ENCODE data around the gene GALNT9. TPM values are rescaled to one million over a fixed set of nuclear protein-coding genes. Genes with fewer than 3 reads are reported as not detected.

GALNT9 gene
- total RNA-seq, 1 experiment from 2014 or later: 0.44 TPM

GRCh38 chr12:132161036-132161781 lies 168.2 kb downstream of the GALNT9 start:
- TF ChIP-seq EZH2phosphoT487 (IDR thresholded peaks at IDR 0.05; ENCODE audit: borderline replicate concordance, low read length) (no peak), EZH2 (IDR thresholded peaks at IDR 0.05; ENCODE audit: low read length, unreplicated experiment) (no peak), CTCF (conservative IDR thresholded peaks at IDR 0.05; ENCODE audit: low read depth, low read length) (no peak)
- Histone ChIP-seq H3K27me3 (ENCODE audit: low read length) (no peaks in the 10 kb centered on the region), H3K9ac (ENCODE audit: low read length) (no peak overlapping the region), H3K9me2 (replicated peaks; ENCODE audit: low read length) (no peaks in the 10 kb centered on the region), H3K36me3 (ENCODE audit: low read depth, low read length) (peaks cover 21% of the 10 kb centered on the region), H2AFZ (ENCODE audit: low read length) (no peak overlapping the region), H3F3A (ENCODE audit: low read length, unreplicated experiment) (peaks cover 9% of the 10 kb centered on the region), H3K27ac (ENCODE audit: low read length) (no peak overlapping the region), H3K4me1 (ENCODE audit: insufficient read depth, low read length) (peaks cover 20% of the 10 kb centered on the region; the same call in 1 of the 2 replicates), H3K4me2 (ENCODE audit: low read length) (no peak overlapping the region), H3K9me3 (ENCODE audit: low read length) (0 out of 2 replicates have a peak, but pooled peaks cover 7% of the 10 kb centered on the region), H3K4me3 (ENCODE audit: low read length) (no peak overlapping the region), H3K79me2 (ENCODE audit: low read length) (no peaks in the 10 kb centered on the region), H4K20me1 (ENCODE audit: low read length) (no peaks in the 10 kb centered on the region)
- DNase-seq: peak; percentile 66
- CTCF ChIA-PET: interaction anchor here (0.7 to 0.8 kb wide), 2 partner anchors 18 to 58 kb away, joined by 4 to 5 read pairs; no protein-coding TSS in a partner anchor
- ATAC-seq: peak; percentile 9; the same call in 1 of the 2 replicates
- BruUV-seq (replicated peaks): no TSS peak
- POLR2A ChIA-PET (ENCODE audit: unreplicated experiment): no interaction called here
- intact Hi-C loops (cut with micrococcal nuclease): no loop called here

GRCh38 chr12:132160601-132161035 lies 168.8 kb downstream of the GALNT9 start:
- no TSS peak for BruUV-seq (replicated peaks)
- Histone ChIP-seq H3K4me2 (ENCODE audit: low read length) (no peak overlapping the region), H3K36me3 (ENCODE audit: low read depth, low read length) (peaks cover 25% of the 10 kb centered on the region), H3F3A (ENCODE audit: low read length, unreplicated experiment) (peaks cover 13% of the 10 kb centered on the region), H3K9ac (ENCODE audit: low read length) (no peak overlapping the region), H2AFZ (ENCODE audit: low read length) (no peak overlapping the region), H3K9me3 (ENCODE audit: low read length) (0 out of 2 replicates have a peak, but pooled peaks cover 7% of the 10 kb centered on the region), H3K27ac (ENCODE audit: low read length) (no peak overlapping the region), H3K4me3 (ENCODE audit: low read length) (no peak overlapping the region), H3K4me1 (ENCODE audit: insufficient read depth, low read length) (peaks cover 20% of the 10 kb centered on the region; the same call in 1 of the 2 replicates), H3K79me2 (ENCODE audit: low read length) (no peaks in the 10 kb centered on the region), H3K27me3 (ENCODE audit: low read length) (no peaks in the 10 kb centered on the region), H3K9me2 (replicated peaks; ENCODE audit: low read length) (no peaks in the 10 kb centered on the region), H4K20me1 (ENCODE audit: low read length) (no peaks in the 10 kb centered on the region)
- no peak for TF ChIP-seq CTCF (conservative IDR thresholded peaks at IDR 0.05; ENCODE audit: low read depth, low read length)
- no peak for TF ChIP-seq EZH2phosphoT487 (IDR thresholded peaks at IDR 0.05; ENCODE audit: borderline replicate concordance, low read length)
- TF ChIP-seq EZH2 (IDR thresholded peaks at IDR 0.05; ENCODE audit: low read length, unreplicated experiment): no peak
- no peak for DNase-seq
- POLR2A ChIA-PET (ENCODE audit: unreplicated experiment): no interaction called here
- CTCF ChIA-PET: no interaction called here
- intact Hi-C loops (cut with micrococcal nuclease): no loop called here
- ATAC-seq: no peak

- Histone ChIP-seq H3K4me1 (ENCODE audit: insufficient read depth, low read length) (peaks cover 20% of the 10 kb centered on the region; the same call in 1 of the 2 replicates), H3K9me2 (replicated peaks; ENCODE audit: low read length) (no peaks in the 10 kb centered on the region), H3K4me2 (ENCODE audit: low read length) (no peak overlapping the region), H3K27me3 (ENCODE audit: low read length) (no peaks in the 10 kb centered on the region), H2AFZ (ENCODE audit: low read length) (no peak overlapping the region), H3K27ac (ENCODE audit: low read length) (no peak overlapping the region), H3K4me3 (ENCODE audit: low read length) (no peak overlapping the region), H3K9ac (ENCODE audit: low read length) (no peak overlapping the region), H3K36me3 (ENCODE audit: low read depth, low read length) (peaks cover 25% of the 10 kb centered on the region), H4K20me1 (ENCODE audit: low read length) (no peaks in the 10 kb centered on the region), H3F3A (ENCODE audit: low read length, unreplicated experiment) (peaks cover 13% of the 10 kb centered on the region), H3K79me2 (ENCODE audit: low read length) (no peaks in the 10 kb centered on the region), H3K9me3 (ENCODE audit: low read length) (0 out of 2 replicates have a peak, but pooled peaks cover 7% of the 10 kb centered on the region)
- no TSS peak for BruUV-seq (replicated peaks)
- no peak for DNase-seq
- POLR2A ChIA-PET (ENCODE audit: unreplicated experiment): no interaction called here
- intact Hi-C loops (cut with micrococcal nuclease): no loop called here
- ATAC-seq: no peak
- TF ChIP-seq EZH2phosphoT487 (IDR thresholded peaks at IDR 0.05; ENCODE audit: borderline replicate concordance, low read length) (no peak), CTCF (conservative IDR thresholded peaks at IDR 0.05; ENCODE audit: low read depth, low read length) (no peak), EZH2 (IDR thresholded peaks at IDR 0.05; ENCODE audit: low read length, unreplicated experiment) (no peak)
- CTCF ChIA-PET: no interaction called here
These were observed 169.4 kb downstream of the GALNT9 start for GRCh38 chr12:132160016-132160415.
